H1 (cell line): ENCODE results near the gene NMT1. TPM values are rescaled to one million over a fixed set of nuclear protein-coding genes. Genes with fewer than 3 reads are reported as not detected.

Experiments
- EP300 ChIP-seq, 2 experiments: IDR thresholded peaks; 1 replicate in 1 of 2; 2 replicates in 1 of 2; pipeline ENCODE4 v1.6.1; 2011 to 2012; ENCODE audit warnings: low read depth in 2 of 2, low read length in 2 of 2, mild to moderate bottlenecking in 2 of 2, borderline replicate concordance in 1 of 2, inconsistent platforms in 1 of 2, moderate library complexity in 1 of 2
- KDM1A ChIP-seq: fragments of 200-600, 300-600 bp; sonication (generic); IDR thresholded peaks from 2 replicates; pipeline ENCODE4 v1.7.1; 2016; ENCODE audit warnings: mild to moderate bottlenecking, low read length, borderline replicate concordance
- NRF1 ChIP-seq: IDR thresholded peaks from 2 replicates; pipeline ENCODE4 v1.6.1; 2011; ENCODE audit warnings: mild to moderate bottlenecking, low read depth, low read length, improper control_type of control experiment
- SP2 ChIP-seq: IDR thresholded peaks from 2 replicates; pipeline ENCODE4 v1.6.1; 2012; ENCODE audit warnings: mild to moderate bottlenecking, low read length, inconsistent platforms
- SUZ12 ChIP-seq: fragments of 200-600 bp; sonication (generic); IDR thresholded peaks from 2 replicates; pipeline ENCODE4 v1.6.1; 2012; ENCODE audit warnings: mild to moderate bottlenecking, inconsistent platforms, low read length, moderate library complexity, mixed read lengths
- TBP ChIP-seq: IDR thresholded peaks from 2 replicates; pipeline ENCODE4 v1.6.1; 2011; ENCODE audit warnings: low read depth, low read length, improper control_type of control experiment
- microRNA-seq, 2 experiments: library from miRNA; unstranded; fragments of <30 nt; microRNA quantifications; one replicate each; pipeline versions ENCODE4 to v1.2.0, GENCODE V29; 2016 to 2020; ENCODE audit warnings: borderline microRNAs expressed in 2 of 2, borderline number of aligned reads in 2 of 2, borderline replicate concordance in 1 of 2
- polyA plus RNA-seq, 7 experiments: library from polyadenylated mRNA; depleted of rRNA in 3 of 7; stranded (reverse) in 5 of 7; unstranded in 2 of 7; fragments of >200 nt in 5 of 7; fragments of 200-250 nt in 2 of 7; gene quantifications; 1 replicate in 5 of 7; 2 replicates in 1 of 7; 4 replicates in 1 of 7; pipeline versions ENCODE4 v1.2.1 to v1.2.3, GENCODE V29; 2011 to 2013; ENCODE audit warnings: missing spikeins in 2 of 7, mixed read lengths in 2 of 7
- small RNA-seq: library from polyadenylated mRNA; stranded (forward); fragments of <200 nt; extraction: miRNeasy Mini kit (QIAGEN cat#:217004); gene quantifications from one replicate; pipeline ENCODE3, GENCODE V24; 2013; ENCODE audit not compliant: insufficient read depth
- total RNA-seq: library from RNA; stranded (reverse); fragmentation: NEBNext Ultra II Directional; extraction: Animal tissue kit (Norgen Biotek cat#: 25700); gene quantifications from 2 replicates; pipeline ENCODE4 v1.2.1, GENCODE V29; 2021

NMT1 gene
- total and polyA plus RNA-seq, 2 of the 8 experiments (the other 6 are each of a cell fraction or from before 2014, with no cell fraction given) = 42.9 to 149 TPM

DNA sequence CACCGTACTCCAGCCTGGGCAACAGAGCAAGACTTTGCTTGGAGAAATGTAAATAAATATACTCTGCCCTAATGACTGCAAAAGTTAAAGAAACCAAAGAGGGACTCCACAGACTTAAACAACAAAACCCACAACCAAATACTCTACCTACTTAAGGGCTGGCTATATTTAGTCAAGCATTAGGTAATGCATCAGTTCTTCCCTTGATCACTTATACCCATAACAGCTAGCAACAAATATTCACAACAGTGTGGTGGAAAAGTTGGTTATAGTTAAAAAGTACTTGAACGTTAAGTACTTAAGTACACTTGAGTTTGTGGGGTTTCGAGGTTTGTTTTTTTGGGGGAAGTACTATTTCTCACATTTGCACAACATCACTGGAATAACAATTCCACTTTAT, 95.1 kb downstream of the NMT1 start (continued):
- TF ChIP-seq SUZ12 (no peak), NRF1 (no peak), TBP (no peak), SP2 (no peak), KDM1A (no peak), EP300 (IDR thresholded peaks at IDR 0.05; ENCODE audit: borderline replicate concordance in 1 of 2, low read depth in 2 of 2, low read length in 2 of 2) (no peak)
- TF ChIP-seq, all 59 proteins: peak for 0

Small RNAs within 50 kb of the gene (microRNA-seq; reads per million reads assigned to microRNA genes)
- gene MIR6784 = 0 reads per million in 2 experiments

Small RNAs within 50 kb of the gene (small RNA-seq; reads per million reads assigned to genes)
- gene MIR6784 = not detected
- not detected for gene RF00019

Other genes with a start within 250 kb of the NMT1 start
- gene GJC1, start 231.0 kb upstream of the NMT1 start, total RNA-seq = 154 and 156 TPM in 2 replicates
- gene GJC1, start 231.0 kb upstream of the NMT1 start, polyA plus RNA-seq (2011; rRNA removed) = 22.1 and 29.1 TPM in 2 replicates
- gene HIGD1B, start 213.4 kb upstream of the NMT1 start, total RNA-seq = not detected in 2 replicates
- not detected in 2 replicates for gene HIGD1B, start 213.4 kb upstream of the NMT1 start, polyA plus RNA-seq (2011; rRNA removed)
- gene EFTUD2, start 161.9 kb upstream of the NMT1 start, total RNA-seq = 174 and 195 TPM in 2 replicates
- gene EFTUD2, start 161.9 kb upstream of the NMT1 start, polyA plus RNA-seq (2011; rRNA removed) = 118 and 127 TPM in 2 replicates
- gene GFAP, start 145.8 kb upstream of the NMT1 start, total RNA-seq = 1.3 and 1.6 TPM in 2 replicates
- gene GFAP, start 145.8 kb upstream of the NMT1 start, polyA plus RNA-seq (2011; rRNA removed) = 1.5 and 2.4 TPM in 2 replicates
- gene KIF18B, start 113.5 kb upstream of the NMT1 start, total RNA-seq = 58.1 and 59.4 TPM in 2 replicates
- 39.0 and 51.1 TPM in 2 replicates for gene KIF18B, start 113.5 kb upstream of the NMT1 start, polyA plus RNA-seq (2011; rRNA removed)
- gene C1QL1, start 93.0 kb upstream of the NMT1 start, total RNA-seq = 7.5 and 7.6 TPM in 2 replicates
- gene C1QL1, start 93.0 kb upstream of the NMT1 start, polyA plus RNA-seq (2011; rRNA removed) = 10.5 and 16.5 TPM in 2 replicates
- 33.7 and 35.6 TPM in 2 replicates for gene DCAKD, start 9.7 kb upstream of the NMT1 start, total RNA-seq
- gene DCAKD, start 9.7 kb upstream of the NMT1 start, polyA plus RNA-seq (2011; rRNA removed) = 52.9 and 61.8 TPM in 2 replicates
- 42.7 and 48.1 TPM in 2 replicates for gene PLCD3, start 71.2 kb downstream of the NMT1 start, total RNA-seq
- gene PLCD3, start 71.2 kb downstream of the NMT1 start, polyA plus RNA-seq (2011; rRNA removed) = 26.5 and 32.3 TPM in 2 replicates
- gene ACBD4, start 74.4 kb downstream of the NMT1 start, total RNA-seq = 9.3 and 10.7 TPM in 2 replicates
- 7.3 and 14.2 TPM in 2 replicates for gene ACBD4, start 74.4 kb downstream of the NMT1 start, polyA plus RNA-seq (2011; rRNA removed)
- gene HEXIM1, start 87.2 kb downstream of the NMT1 start, total RNA-seq = 36.9 and 38.3 TPM in 2 replicates
- gene HEXIM1, start 87.2 kb downstream of the NMT1 start, polyA plus RNA-seq (2011; rRNA removed) = 9.1 and 11.1 TPM in 2 replicates
- gene HEXIM2, start 100.6 kb downstream of the NMT1 start, total RNA-seq = 13.2 and 13.9 TPM in 2 replicates
- 7.5 and 10.6 TPM in 2 replicates for gene HEXIM2, start 100.6 kb downstream of the NMT1 start, polyA plus RNA-seq (2011; rRNA removed)
- 8.6 and 9.8 TPM in 2 replicates for gene FMNL1, start 160.6 kb downstream of the NMT1 start, total RNA-seq
- 2.5 and 5.3 TPM in 2 replicates for gene FMNL1, start 160.6 kb downstream of the NMT1 start, polyA plus RNA-seq (2011; rRNA removed)
- gene SPATA32, start 200.8 kb downstream of the NMT1 start, total RNA-seq = not detected in 2 replicates
- gene SPATA32, start 200.8 kb downstream of the NMT1 start, polyA plus RNA-seq (2011; rRNA removed) = 0.11 and 0.24 TPM in 2 replicates